Neural progenitor cell (in vitro differentiated cells): ENCODE measurements around the gene BCL2A1. TPM values are rescaled to one million over a fixed set of nuclear protein-coding genes. Genes with fewer than 3 reads are reported as not detected.

ENCODE experiments used
- DNase-seq: peaks from one replicate; pipeline ENCODE4 v3.0.0-alpha.2; 2016; ENCODE audit warnings: low spot score
- H2AFZ ChIP-seq: fragments of 200-600 bp; sonication (generic); replicated peaks from 2 replicates; pipeline ENCODE4 v1.6.1; 2016; ENCODE audit warnings: antibody characterized with exemption
- H3F3A ChIP-seq: fragments of 200-600 bp; sonication (generic); 2 replicates; pipeline ENCODE4 v1.6.1; 2016; ENCODE audit warnings: antibody characterized with exemption, low read depth
- H3K27ac ChIP-seq: fragments of 200-600 bp; sonication (generic); 2 replicates; pipeline ENCODE4 v1.5.1; 2016; ENCODE audit warnings: mild to moderate bottlenecking
- H3K27me3 ChIP-seq: fragments of 200-600 bp; sonication (generic); 2 replicates; pipeline ENCODE4 v1.6.1; 2016; ENCODE audit warnings: mild to moderate bottlenecking, moderate library complexity
- H3K36me3 ChIP-seq: fragments of 200-600 bp; sonication (generic); 2 replicates; pipeline ENCODE4 v1.5.1; 2016
- H3K4me1 ChIP-seq: fragments of 200-600 bp; sonication (generic); 2 replicates; pipeline ENCODE4 v1.6.1; 2016; ENCODE audit warnings: mixed run types
- H3K4me2 ChIP-seq: fragments of 200-600 bp; sonication (generic); 2 replicates; pipeline ENCODE4 v1.6.1; 2016
- H3K4me3 ChIP-seq: fragments of 200-600 bp; sonication (generic); 2 replicates; pipeline ENCODE4 v1.5.1; 2016
- H3K79me2 ChIP-seq: fragments of 200-600 bp; sonication (generic); 2 replicates; pipeline ENCODE4 v1.6.1; 2016; ENCODE audit warnings: low read depth
- H3K9ac ChIP-seq: fragments of 200-600 bp; sonication (generic); 2 replicates; pipeline ENCODE4 v1.6.1; 2016
- H3K9me3 ChIP-seq: fragments of 200-600 bp; sonication (generic); 2 replicates; pipeline ENCODE4 v1.5.1; 2016; ENCODE audit warnings: low read depth
- H4K20me1 ChIP-seq: fragments of 200-600 bp; sonication (generic); 2 replicates; pipeline ENCODE4 v1.6.1; 2016; ENCODE audit warnings: low read depth
- H3K27ac Mint-ChIP-seq: 3 replicates; pipeline ENCODE4 v1.8.0; 2021; ENCODE audit warnings: mixed read lengths
- H3K27me3 Mint-ChIP-seq: 2 replicates; pipeline ENCODE4 v1.8.0; 2022; ENCODE audit warnings: low read depth, mild to moderate bottlenecking, inconsistent platforms, moderate library complexity, mixed read lengths; ENCODE audit not compliant: insufficient read depth
- H3K36me3 Mint-ChIP-seq: 3 replicates; pipeline ENCODE4 v1.8.0; 2021; ENCODE audit warnings: mixed read lengths
- H3K4me1 Mint-ChIP-seq: 3 replicates; pipeline ENCODE4 v1.8.0; 2021; ENCODE audit warnings: mixed read lengths
- H3K4me3 Mint-ChIP-seq: 3 replicates; pipeline ENCODE4 v1.8.0; 2021; ENCODE audit warnings: mild to moderate bottlenecking, moderate library complexity, mixed read lengths
- H3K9me3 Mint-ChIP-seq: 3 replicates; pipeline ENCODE4 v1.8.0; 2020; ENCODE audit warnings: mixed read lengths
- EZH2 ChIP-seq: fragments of 200-600 bp; sonication (generic); IDR thresholded peaks from 2 replicates; pipeline ENCODE4 v1.6.1; 2017; ENCODE audit warnings: antibody characterized with exemption, mild to moderate bottlenecking, moderate library complexity
- EZH2phosphoT487 ChIP-seq: fragments of 200-600 bp; sonication (generic); IDR thresholded peaks from 2 replicates; pipeline ENCODE4 v1.6.1; 2017; ENCODE audit warnings: antibody characterized with exemption
- total RNA-seq: library from RNA; depleted of rRNA; stranded (reverse); fragments of >200 nt; gene quantifications from 2 replicates; pipeline ENCODE4 v1.2.3, GENCODE V29; 2015; ENCODE audit warnings: low replicate concordance
- TF ChIP-seq, protein P1 (sequence below): fragments of 200-600 bp; sonication (generic); IDR thresholded peaks from 2 replicates; pipeline ENCODE4 v1.5.1; 2017; ENCODE audit warnings: antibody characterized with exemption, mild to moderate bottlenecking

BCL2A1 gene
- total RNA-seq, 1 donor from 2014 or later = not detected

DNA sequence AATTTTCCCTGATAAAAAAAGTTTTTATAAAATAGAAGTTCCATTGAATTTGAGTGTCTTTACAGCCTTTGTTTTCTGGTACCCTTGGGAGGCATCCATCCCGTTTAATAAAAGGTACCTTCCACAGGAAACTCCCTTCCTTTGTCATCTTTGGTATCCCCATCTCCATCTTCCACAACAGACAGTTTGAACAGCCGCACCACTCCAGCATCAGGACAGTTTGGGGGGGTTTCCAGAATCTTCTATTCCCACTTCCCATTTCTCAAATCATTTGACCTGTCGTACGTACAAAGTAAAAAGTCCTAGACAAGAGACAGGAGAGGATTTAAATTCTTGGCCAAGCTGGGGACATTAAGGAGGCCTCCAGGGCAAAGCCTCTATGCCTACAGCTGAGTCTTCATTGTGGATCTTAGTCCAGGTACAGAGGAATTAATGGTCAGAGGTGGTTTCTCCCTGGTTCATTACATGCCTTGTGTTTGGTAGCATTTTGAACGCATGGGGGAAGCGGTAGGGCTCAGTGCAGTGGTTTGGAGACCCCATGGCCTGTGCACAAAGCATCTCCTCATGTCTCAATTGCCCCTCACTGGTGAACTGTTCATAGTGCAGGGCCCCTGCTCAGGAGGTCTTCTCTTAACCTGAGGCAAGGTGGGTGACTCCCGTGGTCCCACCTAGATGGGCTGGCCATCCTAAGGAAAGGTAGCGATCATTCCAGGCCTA, 19.4 kb upstream of the BCL2A1 start:
- Histone ChIP-seq H3K9me3 (no peaks in the 10 kb centered on the region), H4K20me1 (no peaks in the 10 kb centered on the region), H3K27ac (no peak overlapping the region), H3K4me3 (no peak overlapping the region), H2AFZ (no peak overlapping the region), H3K27me3 (no peaks in the 10 kb centered on the region), H3K36me3 (no peaks in the 10 kb centered on the region), H3K4me2 (no peak overlapping the region), H3K79me2 (no peaks in the 10 kb centered on the region), H3F3A (no peaks in the 10 kb centered on the region), H3K9ac (no peak overlapping the region), H3K4me1 (no peaks in the 10 kb centered on the region)
- no peaks in the 10 kb centered on the region for H3K9me3 Mint-ChIP-seq
- H3K4me1 Mint-ChIP-seq = no peaks in the 10 kb centered on the region
- no peaks in the 10 kb centered on the region for H3K27me3 Mint-ChIP-seq
- no peaks in the 10 kb centered on the region for H3K36me3 Mint-ChIP-seq
- TF ChIP-seq EZH2phosphoT487 = no peak
- TF ChIP-seq EZH2 = no peak
- TF ChIP-seq, protein P1, sequence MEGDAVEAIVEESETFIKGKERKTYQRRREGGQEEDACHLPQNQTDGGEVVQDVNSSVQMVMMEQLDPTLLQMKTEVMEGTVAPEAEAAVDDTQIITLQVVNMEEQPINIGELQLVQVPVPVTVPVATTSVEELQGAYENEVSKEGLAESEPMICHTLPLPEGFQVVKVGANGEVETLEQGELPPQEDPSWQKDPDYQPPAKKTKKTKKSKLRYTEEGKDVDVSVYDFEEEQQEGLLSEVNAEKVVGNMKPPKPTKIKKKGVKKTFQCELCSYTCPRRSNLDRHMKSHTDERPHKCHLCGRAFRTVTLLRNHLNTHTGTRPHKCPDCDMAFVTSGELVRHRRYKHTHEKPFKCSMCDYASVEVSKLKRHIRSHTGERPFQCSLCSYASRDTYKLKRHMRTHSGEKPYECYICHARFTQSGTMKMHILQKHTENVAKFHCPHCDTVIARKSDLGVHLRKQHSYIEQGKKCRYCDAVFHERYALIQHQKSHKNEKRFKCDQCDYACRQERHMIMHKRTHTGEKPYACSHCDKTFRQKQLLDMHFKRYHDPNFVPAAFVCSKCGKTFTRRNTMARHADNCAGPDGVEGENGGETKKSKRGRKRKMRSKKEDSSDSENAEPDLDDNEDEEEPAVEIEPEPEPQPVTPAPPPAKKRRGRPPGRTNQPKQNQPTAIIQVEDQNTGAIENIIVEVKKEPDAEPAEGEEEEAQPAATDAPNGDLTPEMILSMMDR = no peak
- peak overlapping the region; percentile 79 for H3K27ac Mint-ChIP-seq
- DNase-seq = no peak
- H3K4me3 Mint-ChIP-seq = no peak overlapping the region

DNA sequence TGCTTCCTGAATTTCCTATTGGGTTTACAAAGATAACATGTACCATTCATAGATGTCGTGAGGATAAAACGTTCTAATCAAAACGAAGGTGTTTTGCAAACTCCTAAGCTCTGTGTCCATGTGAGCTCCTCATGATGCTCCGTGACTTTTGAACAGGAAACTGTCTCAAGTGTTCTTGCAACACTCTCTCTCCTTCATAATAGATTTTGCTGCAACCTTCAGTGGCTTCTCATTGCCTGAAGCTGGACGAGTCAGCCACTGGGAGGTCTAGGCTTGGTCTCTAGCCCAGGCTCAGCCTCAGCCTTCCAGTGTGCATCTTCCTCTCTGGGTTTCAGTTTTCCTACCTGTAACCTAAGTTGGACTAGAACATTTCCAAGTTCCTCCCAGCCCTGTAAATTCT, 18.7 kb upstream of the BCL2A1 start:
- Mint-ChIP-seq H3K4me3 (no peak overlapping the region), H3K27me3 (peaks cover 2% of the 10 kb centered on the region), H3K36me3 (no peaks in the 10 kb centered on the region), H3K4me1 (no peaks in the 10 kb centered on the region), H3K9me3 (no peaks in the 10 kb centered on the region), H3K27ac (no peak overlapping the region)
- Histone ChIP-seq H2AFZ (no peak overlapping the region), H3K4me2 (no peak overlapping the region), H4K20me1 (no peaks in the 10 kb centered on the region), H3K36me3 (no peaks in the 10 kb centered on the region), H3K4me3 (no peak overlapping the region), H3K27ac (no peak overlapping the region), H3K79me2 (no peaks in the 10 kb centered on the region), H3K9ac (no peak overlapping the region), H3K9me3 (no peaks in the 10 kb centered on the region), H3K27me3 (no peaks in the 10 kb centered on the region), H3K4me1 (no peaks in the 10 kb centered on the region), H3F3A (no peaks in the 10 kb centered on the region)
- DNase-seq = no peak
- TF ChIP-seq, protein P1 = no peak
- no peak for TF ChIP-seq EZH2phosphoT487
- TF ChIP-seq EZH2 = no peak

DNA sequence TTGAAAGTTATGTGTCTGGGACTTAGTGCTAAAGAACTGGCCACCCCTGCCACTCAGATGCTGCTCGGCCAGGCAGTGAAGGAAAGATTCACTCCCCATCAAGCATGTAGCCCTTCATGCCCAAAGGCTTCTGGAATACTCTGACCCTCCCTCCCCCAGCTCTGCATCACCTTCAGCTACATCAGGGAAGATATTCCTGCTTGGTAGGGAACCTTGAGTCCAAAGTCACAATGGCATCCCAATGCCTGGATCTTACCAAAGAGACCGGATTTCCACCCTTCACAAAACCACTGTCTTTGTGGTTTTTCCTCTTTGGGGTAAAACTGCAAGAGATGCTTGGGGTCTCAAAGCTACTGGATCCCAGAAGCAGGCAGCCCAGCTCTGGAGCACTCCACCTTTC, 18.2 kb upstream of the BCL2A1 start:
- H3K27ac ChIP-seq = no peak overlapping the region
- no peak overlapping the region for H2AFZ ChIP-seq
- H3K36me3 Mint-ChIP-seq = no peaks in the 10 kb centered on the region
- H3K4me2 ChIP-seq = no peak overlapping the region
- no peak overlapping the region for H3K27ac Mint-ChIP-seq
- peaks cover 2% of the 10 kb centered on the region for H3K27me3 Mint-ChIP-seq
- no peaks in the 10 kb centered on the region for H3K27me3 ChIP-seq
- DNase-seq = no peak
- H3K4me3 Mint-ChIP-seq = no peak overlapping the region
- H4K20me1 ChIP-seq = no peaks in the 10 kb centered on the region
- H3K9ac ChIP-seq = no peak overlapping the region
- no peaks in the 10 kb centered on the region for H3K4me1 Mint-ChIP-seq
- no peaks in the 10 kb centered on the region for H3K9me3 ChIP-seq
- H3K4me1 ChIP-seq = no peaks in the 10 kb centered on the region
- H3K79me2 ChIP-seq = no peaks in the 10 kb centered on the region
- no peak overlapping the region for H3K4me3 ChIP-seq
- TF ChIP-seq, protein P1 = no peak
- TF ChIP-seq EZH2 (no peak), EZH2phosphoT487 (no peak)
- no peaks in the 10 kb centered on the region for H3K36me3 ChIP-seq
- no peaks in the 10 kb centered on the region for H3F3A ChIP-seq
- H3K9me3 Mint-ChIP-seq = no peaks in the 10 kb centered on the region
